ELF-1 (cell line): Measurements from ENCODE around the gene FGD5.
"Not testable (repeated sequence)": the region's sequence is repeated elsewhere in the genome, so short reads cannot be mapped to it uniquely, and the experiment has no call there.

ENCODE experiments used
- DNase-seq: peaks from one replicate; pipeline ENCODE4 v3.0.0-alpha.2; 2016; ENCODE audit warnings: low read depth, low spot score

FGD5 gene

DNA sequence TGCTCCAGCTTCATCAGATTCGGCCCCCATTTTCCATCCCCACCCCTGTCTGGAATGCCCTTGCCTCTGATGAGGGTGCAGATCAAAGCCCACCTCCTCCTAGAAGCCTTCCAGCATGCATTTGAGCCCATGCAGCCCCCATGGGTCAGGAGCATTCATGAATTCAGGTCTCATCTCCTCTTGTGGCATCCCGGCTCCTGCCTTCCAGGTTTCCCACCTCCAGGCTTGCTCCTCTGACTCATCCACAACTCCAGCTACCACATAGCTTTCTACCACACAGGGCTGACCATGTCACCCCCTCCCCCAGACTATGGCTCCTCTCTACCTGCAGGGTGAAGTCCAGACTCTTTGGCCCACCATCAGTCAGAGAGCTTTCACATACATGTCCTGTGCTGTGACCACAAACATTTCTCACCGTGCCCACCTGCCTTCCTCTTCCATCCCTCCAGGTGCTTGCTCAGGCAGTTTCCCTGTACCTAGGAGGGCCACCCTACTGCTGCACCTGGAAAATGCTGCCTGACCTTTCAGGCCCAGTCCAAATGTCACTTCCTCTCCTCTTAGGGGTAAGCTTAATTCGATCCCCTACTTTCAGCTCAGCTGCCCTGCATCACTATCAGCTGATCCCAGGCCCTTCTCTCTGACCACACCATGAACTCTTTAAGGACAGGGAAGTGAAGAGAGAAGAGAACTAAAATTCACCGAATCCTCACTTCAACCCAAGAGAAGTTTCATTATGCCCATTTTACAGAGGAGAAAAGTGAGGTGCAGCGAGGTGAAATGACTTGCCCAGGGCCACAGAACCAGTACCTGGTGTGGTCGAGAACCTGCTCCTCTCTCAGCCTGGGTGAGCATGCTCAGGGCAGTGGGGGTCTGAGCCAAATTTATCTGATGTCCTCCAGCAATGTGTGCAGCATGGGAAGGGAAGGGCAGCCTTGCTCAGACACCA lies 13.7 kb upstream of the FGD5 start:
- no peak for DNase-seq

DNA sequence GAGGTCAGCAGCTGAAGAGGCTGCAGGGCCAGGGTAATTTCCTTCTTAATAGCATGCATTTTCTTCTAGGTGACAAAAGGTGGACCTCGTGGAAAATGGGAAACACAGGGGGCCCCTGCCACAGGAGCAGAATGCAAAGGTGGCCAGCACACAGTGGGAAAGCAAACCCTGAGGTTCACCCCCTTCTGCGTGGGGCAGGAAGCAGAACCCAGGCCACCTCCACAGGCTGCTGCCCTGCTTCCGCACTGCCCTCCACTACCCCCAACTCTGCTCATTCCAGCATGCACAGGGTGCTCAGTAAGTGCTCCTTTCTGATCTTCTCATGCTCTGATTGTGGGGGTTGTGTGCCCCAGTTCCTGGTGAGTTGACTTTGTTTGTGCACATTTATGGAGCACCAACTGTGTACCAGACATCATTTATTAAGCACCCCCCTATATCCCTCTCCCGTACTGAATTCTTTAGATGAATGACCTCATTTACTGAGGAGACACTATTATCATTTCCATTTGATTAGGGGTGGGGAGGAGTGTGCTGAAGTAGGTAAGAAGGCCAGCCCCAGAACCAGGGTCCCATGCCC lies 12.7 kb upstream of the FGD5 start:
- no peak for DNase-seq

DNA sequence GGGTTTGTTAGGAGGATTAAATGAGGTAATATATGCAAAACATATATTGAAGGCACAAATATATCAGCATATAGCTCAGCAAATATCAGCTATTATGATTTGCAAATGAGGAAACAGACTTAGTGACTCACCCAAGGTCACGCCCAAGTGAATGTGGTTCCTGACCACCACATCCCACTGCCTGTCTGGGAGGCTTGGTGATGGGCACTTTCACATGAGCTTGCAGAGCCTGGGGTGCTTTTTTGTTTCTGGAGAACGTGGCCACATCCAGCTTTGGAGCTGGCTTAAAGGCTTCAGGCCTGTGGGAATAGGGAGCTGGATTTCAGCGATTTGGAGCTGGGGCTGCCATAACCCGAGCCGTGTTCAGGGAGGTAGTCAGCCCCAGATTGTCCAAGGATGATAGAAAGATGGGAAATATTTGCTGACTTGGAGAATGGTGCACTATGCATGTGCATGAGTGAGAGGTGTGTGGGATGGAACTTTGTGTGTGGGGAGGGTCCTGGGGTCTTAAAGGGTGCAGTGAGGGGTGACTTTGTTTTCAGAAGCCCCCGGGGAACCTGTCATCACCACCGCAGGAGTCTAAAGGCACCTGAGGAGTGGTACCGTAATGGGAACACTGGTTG lies 12.0 kb upstream of the FGD5 start:
- DNase-seq: no peak

DNA sequence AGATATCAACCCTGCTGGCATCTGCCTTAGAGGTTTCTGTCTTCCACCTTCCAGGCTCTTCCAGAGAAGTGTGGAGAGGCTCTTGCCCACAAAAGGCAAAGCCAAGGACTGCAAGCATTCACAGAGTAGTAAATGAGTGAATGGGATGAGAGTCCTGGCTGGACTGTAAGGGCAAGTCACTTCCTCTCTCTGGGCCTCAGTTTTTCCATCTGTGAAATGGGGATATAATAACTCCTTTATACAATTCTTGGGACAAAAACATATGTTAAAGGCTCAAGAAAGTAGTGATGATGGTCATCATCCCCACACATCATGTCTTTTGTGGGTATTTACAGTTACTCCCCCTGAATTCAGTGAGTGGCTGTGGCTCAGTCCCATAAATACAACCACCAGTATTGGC lies 10.7 kb upstream of the FGD5 start:
- DNase-seq: no peak

DNA sequence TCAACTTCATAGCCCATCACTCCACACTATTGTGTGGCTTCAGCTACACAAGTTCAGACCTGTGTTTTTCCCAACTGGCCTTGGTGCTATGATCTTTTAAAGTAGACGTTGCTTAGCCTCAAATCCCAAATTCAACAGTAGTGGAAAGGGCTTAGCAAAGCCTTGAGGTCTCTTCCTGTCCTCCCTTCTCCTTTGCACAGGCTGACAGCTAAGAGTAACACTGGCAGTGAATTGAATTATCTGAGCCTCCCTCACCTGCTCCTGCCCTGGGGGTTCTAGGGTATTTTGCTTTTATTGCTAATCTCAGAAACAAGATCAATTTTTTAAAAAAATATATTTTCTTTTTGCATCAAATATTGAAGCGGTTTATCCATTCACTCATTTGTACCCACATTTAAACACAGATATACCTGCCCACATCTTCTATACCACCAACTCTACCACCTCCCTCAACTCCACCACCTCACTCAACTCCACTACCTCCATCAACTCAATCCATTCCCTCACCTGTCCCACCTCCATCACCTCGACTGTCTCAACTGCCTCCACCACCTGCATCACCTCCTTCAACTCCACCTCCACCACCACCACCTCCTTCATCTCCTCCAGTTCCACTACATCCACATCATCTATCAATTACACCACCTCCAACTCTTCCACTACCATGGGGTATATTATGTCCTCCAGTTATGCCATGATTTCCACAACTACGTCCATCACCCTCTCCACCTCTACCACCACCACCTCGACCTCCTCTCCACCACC lies 10.1 kb upstream of the FGD5 start:
- DNase-seq: no peak

DNA sequence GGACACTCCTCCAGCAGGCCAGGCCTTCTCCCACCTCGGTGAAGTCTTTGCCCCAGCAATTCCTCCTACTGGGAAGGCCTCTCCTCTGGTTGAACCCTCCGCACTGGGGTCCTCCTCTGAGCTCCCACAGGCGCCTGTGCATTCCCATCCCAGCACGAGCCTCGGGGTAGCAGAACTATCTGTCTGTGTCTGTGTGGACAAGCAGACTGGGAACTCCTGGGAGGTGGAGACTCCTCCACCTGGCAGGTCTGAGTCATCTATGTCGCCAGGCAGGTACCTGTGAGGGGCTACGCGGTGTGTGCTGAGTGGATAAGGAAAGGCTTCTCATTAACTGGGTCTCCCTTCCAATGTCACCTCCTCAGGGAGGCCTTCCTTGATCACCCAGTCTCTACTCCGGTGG lies 9.2 kb upstream of the FGD5 start:
- not testable (repeated sequence) for DNase-seq

DNA sequence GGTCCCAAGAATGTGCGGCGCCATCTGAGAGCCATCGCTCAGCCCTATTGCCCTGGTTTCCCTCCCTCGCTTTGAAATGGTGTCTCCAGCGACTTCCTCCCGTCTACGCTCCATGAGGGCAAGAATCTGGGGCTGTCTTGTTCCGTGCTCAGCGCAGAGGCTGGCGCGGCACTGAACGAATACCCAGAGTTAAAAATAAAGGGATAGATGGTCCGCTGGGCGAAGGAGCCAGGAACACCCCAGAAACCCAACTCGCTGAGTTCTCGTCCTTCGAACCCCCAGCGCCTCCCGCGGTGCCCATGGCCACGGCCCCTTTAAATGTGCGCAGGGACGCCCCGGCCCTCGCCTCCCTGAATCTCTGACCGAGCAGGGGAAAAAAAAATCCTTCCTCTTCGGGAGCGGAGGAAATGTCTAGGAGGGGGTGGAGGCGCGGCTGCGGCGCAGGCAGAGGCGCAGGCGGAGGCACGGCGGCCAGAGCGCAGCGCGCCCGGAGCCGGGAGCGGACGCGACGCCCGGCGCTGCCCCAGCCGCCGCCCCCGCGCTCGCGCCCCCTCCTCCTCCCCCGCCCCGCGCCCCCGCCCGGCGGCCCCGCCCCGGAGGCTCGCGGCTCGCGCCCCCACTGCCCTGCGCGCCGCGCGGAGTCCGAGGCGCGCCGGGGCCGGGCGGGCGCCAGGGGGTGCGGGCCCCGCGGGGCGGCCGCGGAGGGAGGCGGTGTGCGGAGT lies 8.5 kb upstream of the FGD5 start:
- peak; percentile 31 for DNase-seq

DNA sequence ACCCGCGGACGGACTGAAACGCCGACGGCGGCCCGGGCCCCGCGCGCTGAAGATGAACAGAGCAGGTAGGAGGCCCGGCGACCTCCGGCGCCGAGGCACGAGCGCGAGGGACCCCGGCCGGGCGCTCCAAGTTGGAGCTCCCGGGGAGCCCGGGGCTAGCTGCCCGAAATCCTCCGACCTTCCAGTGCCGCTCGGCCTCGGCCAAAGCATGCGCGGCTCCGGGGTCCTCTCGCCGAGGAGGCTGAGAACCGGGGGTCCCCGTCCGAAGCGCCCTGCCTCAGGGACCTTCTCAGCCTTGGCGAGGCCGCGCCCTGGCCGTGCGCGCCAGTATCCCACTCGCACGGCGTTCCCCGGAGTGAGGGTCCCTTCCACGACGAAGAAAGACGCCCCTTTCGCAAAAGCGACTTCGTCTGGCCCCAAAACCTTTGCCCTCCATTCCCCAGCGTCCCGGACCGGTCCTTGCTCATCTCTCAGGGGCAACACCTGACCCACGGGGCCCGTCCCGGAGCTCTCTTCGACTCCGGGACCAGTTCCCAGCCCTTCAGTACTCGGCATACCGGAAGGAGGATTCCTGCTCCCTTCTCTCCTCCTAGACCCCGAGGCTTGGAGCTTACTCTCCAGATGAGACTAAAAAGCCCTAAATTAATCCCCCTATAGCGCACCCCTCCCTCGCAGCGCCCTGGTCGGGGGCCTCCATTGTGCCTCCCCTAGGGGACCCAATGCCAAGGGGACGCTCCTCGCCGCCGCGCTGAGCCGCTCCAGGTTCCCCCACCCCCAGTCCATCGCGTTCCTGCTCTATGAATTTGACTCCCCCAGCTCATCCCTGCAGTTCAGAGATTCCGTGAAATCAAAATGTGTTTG lies 7.7 kb upstream of the FGD5 start:
- DNase-seq: no peak

DNA sequence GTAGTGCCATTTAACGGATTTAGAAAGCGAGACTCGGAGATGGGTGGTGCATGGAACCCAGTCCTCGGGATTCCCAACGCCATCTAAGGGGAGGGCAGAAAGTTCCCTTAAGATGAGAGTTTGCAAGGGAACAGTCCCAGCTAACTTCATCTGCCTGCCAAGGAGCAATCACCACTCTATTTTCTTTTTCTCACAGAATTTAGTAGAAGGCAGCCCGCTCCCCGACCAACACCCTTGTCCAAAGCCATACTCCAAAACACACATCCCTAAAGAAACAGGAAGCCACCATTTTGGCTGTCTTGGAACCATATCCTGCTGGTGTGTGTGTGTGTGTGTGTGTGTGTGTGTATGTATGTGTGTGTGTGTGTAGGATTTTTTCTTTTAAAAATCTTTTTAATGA lies 7.1 kb upstream of the FGD5 start:
- DNase-seq: no peak

DNA sequence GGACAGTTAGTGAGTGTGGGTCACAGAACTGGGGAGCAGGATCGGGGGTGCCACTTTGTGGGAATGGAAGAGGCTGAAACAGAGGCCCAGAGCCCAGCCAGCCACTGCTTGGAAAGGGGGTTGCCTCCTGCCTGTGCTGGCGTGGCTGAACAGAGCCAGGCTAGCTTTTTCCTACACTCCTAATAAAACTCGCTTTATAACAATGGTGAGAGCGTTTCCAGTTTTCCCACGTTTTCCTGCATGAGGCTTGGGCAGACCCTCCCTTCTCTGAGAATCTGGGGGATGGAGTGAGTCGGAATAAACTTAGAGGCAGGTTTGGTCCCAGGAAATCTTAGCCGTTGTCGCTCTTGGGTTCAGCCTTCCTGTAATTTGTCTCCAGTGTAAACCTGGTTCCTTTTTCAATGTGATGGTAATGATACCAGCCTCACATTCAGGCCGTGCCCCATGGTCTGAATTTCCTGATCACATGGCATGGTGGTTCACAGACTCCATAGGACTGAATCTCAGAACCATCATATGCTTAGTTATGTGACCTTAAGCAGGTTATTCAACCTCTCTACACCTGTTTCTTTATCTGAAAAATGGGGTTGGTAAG lies 6.5 kb upstream of the FGD5 start:
- DNase-seq: no peak

DNA sequence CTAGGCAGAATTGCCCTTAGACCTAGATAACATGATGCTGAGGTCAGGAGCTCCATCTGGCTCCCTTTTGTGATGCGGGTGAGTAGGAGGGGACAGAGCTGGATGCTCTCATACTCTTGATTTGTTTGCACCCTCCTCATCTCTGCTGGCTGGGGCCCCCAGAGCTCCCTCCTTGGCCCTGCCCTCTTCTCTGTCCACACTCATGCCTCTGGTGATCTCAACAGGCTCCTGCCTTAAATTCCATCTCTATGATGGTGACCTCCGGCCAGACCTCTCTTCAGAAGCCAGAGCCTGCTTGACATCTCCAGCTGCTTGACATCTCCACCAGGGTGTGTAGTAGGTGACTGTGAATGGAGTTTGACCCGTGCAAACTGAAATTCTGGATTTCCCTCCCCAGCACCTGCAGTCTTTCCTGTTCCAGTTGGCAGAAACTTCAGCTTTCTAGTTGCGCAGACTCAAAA lies 4.3 kb upstream of the FGD5 start:
- DNase-seq: peak; percentile 13

DNA sequence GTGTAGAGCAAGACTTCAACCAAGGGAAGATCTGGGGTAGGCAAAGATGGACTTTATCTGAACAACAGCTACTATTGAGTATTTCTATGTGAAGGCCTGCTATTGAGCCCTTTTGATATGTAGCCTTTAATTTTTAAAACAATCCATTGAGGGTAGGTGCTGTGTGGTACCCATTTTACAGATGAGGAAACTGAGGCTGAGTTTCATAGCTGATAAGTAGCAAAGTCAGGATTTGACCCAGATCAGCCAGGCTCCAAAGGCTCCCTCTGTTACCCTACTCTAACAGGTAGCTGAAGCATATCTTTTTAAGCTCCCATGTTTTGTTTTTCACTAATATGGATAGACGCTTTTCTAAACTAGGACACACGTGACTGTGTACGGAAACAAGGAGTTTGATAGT lies 2.4 kb upstream of the FGD5 start:
- DNase-seq: no peak

DNA sequence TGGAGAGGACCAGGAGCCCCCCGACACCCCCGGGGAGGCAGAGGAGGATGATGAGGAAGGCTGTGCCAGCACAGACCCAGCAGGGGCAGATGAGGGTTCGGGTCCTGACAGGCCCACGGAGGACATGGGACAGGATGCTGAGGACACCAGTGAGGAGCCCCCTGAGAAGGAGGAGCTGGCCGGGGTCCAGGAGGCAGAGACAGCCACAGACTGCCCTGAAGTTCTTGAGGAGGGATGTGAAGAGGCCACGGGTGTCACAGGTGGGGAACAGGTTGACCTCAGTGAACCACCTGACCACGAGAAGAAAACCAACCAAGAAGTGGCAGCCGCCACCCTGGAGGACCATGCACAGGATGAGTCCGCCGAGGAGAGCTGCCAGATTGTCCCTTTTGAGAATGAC lies 909 bp downstream of the FGD5 start:
- DNase-seq: no peak

DNA sequence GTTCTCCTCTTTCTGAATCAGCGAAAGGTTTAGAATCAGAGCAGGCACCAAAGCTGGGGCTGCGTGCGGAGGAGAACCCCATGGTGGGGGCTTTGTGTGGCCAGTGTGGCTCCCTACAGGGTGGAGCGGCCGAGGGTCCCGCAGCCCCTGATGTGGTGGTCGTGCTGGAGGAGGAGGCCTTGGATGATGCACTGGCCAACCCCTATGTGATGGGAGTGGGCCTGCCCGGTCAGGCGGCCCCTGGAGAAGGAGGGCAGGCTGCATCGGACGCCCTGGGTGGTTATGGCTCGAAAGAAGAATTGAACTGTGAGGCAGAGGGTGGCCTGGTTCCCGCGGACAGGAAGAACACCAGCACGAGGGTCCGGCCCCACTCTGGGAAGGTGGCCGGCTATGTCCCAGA lies 1.4 kb downstream of the FGD5 start:
- no peak for DNase-seq

DNA sequence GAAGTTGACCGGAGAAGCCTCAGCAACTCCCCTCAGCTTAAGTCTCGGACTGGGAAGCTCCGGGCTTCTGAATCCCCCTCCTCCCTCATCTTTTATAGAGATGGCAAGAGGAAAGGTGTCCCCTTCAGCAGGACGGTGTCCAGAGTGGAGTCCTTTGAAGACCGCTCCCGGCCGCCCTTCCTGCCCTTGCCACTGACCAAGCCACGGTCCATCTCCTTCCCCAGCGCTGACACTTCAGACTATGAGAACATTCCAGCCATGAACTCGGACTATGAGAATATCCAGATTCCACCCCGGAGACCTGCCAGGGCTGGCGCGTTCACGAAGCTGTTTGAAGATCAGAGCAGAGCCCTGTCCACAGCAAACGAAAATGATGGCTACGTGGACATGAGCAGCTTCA lies 2.4 kb downstream of the FGD5 start:
- DNase-seq: no peak

DNA sequence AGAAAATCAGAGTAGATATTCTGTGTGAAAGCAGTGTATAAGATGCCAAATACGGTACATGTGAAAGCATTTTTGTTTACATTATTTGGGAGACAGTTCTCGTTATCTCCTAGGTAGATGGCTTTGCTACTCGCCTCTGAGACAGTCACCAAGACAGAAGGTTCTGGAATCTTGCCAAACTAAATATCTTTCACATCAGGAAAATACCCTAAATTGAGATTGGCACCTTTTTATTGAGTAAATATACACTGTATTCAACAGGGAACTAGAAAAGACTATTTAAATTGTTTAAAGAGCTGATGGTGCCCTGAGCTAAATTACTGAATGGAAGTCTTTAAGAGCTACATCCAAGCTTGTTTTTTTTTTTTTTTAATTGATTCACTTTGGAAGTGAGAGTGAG lies 3.4 kb downstream of the FGD5 start:
- no peak for DNase-seq

DNA sequence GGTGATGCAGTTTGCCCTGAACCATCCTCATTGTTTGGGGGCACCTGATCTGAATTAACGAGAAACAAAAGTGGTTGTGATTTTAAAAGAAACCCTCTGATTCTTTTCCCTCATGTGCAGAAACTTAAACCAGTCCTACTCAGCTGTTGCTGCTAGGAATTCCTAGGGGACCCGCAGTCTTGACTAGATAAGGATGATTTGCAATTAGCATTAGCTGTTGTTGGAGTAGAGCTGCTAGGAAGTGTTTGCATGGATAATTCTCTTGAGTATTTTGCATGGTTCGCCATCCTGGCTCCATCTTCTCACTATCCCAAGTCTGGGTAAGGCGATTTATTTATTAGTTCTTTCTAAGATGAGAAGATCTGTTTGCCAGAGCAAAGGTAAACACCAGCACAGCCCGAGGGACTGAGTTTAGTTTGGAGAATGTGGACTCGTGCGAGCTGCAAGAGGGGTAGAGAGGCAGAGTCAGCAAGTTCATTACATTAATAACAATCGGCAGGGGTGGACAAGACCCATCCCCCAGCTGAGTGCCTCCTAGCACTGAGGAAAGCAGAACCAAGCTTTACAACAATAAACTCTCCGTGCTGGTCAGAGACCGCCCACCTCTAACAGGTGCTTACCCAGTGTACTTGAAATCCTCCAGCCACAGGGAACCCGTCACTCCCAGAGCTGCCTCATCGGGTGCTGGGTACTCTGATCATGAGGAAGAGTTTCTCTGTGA lies 4.1 kb downstream of the FGD5 start:
- peak; percentile 39 for DNase-seq

DNA sequence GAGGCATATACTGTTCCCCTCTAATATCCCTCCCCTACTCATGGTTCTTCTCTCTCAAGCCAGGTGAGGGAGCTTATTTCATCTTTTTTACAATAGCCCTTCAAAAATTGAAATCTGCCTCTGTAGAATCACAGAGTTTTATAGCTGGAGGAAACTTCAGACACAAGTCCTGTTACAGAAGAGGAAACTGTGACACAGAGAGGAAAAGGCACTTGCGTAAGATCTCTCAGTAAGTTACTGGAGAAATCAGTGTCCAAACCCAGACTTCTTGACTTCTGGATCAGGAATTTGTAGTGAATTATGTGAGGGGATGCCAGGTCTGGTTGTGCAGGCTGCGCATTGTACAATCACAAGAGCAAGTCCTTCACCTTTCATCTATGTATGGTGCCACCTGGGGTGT lies 4.6 kb downstream of the FGD5 start:
- no peak for DNase-seq

DNA sequence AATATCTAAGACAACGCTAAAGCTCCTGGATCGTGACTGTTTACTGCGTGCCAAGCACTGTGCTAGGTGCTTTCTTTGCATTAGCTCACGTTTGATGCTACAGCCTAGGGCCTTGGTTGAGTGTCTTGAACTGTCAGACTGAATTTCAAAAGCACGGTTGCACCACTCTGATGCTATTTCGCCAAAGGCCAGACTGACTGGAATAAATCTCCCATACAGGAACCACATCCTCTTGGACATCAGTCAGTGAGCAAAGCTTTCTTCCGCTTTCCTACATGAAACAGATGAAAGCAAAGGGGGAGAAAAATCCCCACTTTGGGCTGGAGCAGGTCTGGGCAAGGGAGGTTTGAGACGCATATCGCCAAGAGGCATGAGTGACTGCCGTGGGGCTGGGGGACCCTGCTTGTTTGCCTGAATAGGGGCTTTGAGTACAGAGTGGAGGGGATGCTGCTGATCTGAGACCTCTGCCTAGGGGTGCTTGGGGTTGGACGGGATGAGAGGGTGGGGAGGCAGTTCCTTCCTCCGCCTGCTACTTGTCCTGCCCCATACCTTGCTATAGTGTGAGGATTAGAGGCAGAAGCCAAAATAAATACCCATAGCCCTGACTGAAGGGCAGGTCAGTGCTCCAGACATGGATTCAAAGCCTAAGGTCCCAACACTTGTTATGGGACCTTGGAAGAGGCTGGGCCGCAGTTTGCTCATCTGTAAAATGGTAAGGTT lies 5.3 kb downstream of the FGD5 start:
- DNase-seq: no peak
